HEK293 (cell line): Measurements from ENCODE around the gene NAV2.

Source experiments
- CTCF ChIA-PET: fragments of 350-600 bp; formaldehyde crosslinking; extraction: SDS; loops from one replicate; lab custom pipeline; 2021; ENCODE audit warnings: antibody characterized with exemption; lab: Yijun Ruan, JAX
- POLR2A ChIA-PET: fragments of 300-600 bp; formaldehyde crosslinking; extraction: SDS; loops from one replicate; lab custom pipeline; 2020; ENCODE audit warnings: antibody characterized with exemption, inconsistent platforms; lab: Yijun Ruan, JAX
- H3K27ac ChIP-seq: fragments of 200-500 bp; sonication (Bioruptor generic); 2 replicates; pipeline ENCODE4 v1.5.1; 2014; ENCODE audit warnings: low read depth, low read length, control low read depth, inconsistent platforms; ENCODE audit errors: extremely low read depth
- H3K36me3 ChIP-seq, 2 experiments: fragments of 200-500 bp in 1 of 2; sonication (Bioruptor generic) in 1 of 2; 1 replicate in 1 of 2; 2 replicates in 1 of 2; pipeline ENCODE4 v1.5.1; 2014 to 2017; ENCODE audit warnings: inconsistent platforms in 2 of 2, low read length in 2 of 2; ENCODE audit not compliant: control insufficient read depth in 2 of 2, insufficient read depth in 1 of 2
- H3K4me1 ChIP-seq: fragments of 200-500 bp; sonication (Bioruptor generic); 2 replicates; pipeline ENCODE4 v1.5.1; 2014; ENCODE audit warnings: mild to moderate bottlenecking, low read length, inconsistent platforms; ENCODE audit not compliant: control insufficient read depth, insufficient read depth
- H3K4me3 ChIP-seq: 2 replicates; pipeline ENCODE4 v1.5.1; 2011; ENCODE audit warnings: low read depth, mild to moderate bottlenecking, control low read depth, low read length, moderate library complexity
- H3K9me3 ChIP-seq: fragments of 200-500 bp; sonication (Bioruptor generic); 2 replicates; pipeline ENCODE4 v1.5.1; 2014; ENCODE audit warnings: low read depth, low read length, inconsistent platforms; ENCODE audit not compliant: control insufficient read depth, insufficient read depth
- EGR2 ChIP-seq: fragments of 450-650 bp; formaldehyde crosslinking; IDR thresholded peaks from 2 replicates; pipeline ENCODE4 v1.5.1; 2016; ENCODE audit warnings: low read depth, missing biosample characterization, missing genetic modification characterization
- ELK4 ChIP-seq: IDR thresholded peaks from 2 replicates; pipeline ENCODE4 v1.6.1; 2011; ENCODE audit warnings: mild to moderate bottlenecking, low read depth, low read length, borderline replicate concordance
- MYNN ChIP-seq: fragments of 450-650 bp; formaldehyde crosslinking; IDR thresholded peaks from 2 replicates; pipeline ENCODE4 v1.5.1; 2016; ENCODE audit warnings: missing biosample characterization, missing genetic modification characterization, borderline replicate concordance
- OVOL3 ChIP-seq: fragments of 450-650 bp; formaldehyde crosslinking; IDR thresholded peaks from 2 replicates; pipeline ENCODE4 v1.5.1; 2016; ENCODE audit warnings: missing biosample characterization, missing genetic modification characterization
- PRDM10 ChIP-seq: fragments of 450-650 bp; formaldehyde crosslinking; IDR thresholded peaks from 2 replicates; pipeline ENCODE4 v1.5.1; 2016; ENCODE audit warnings: missing biosample characterization, missing genetic modification characterization
- ZBTB21 ChIP-seq: fragments of 450-650 bp; formaldehyde crosslinking; IDR thresholded peaks from 2 replicates; pipeline ENCODE4 v1.5.1; 2017; ENCODE audit warnings: missing biosample characterization, missing genetic modification characterization
- ZEB2 ChIP-seq: fragments of 450-650 bp; formaldehyde crosslinking; IDR thresholded peaks from 2 replicates; pipeline ENCODE4 v1.5.1; 2016; ENCODE audit warnings: missing biosample characterization, missing genetic modification characterization
- ZFHX2 ChIP-seq: fragments of 450-650 bp; formaldehyde crosslinking; conservative IDR thresholded peaks from 2 replicates; pipeline ENCODE4 v1.5.1; 2016; ENCODE audit warnings: missing biosample characterization, missing genetic modification characterization
- ZFP69B ChIP-seq: fragments of 450-650 bp; formaldehyde crosslinking; IDR thresholded peaks from 2 replicates; pipeline ENCODE4 v1.5.1; 2016; ENCODE audit warnings: missing biosample characterization, missing genetic modification characterization
- ZNF157 ChIP-seq: fragments of 450-650 bp; formaldehyde crosslinking; IDR thresholded peaks from 2 replicates; pipeline ENCODE4 v1.5.1; 2016; ENCODE audit warnings: missing biosample characterization, missing genetic modification characterization
- ZNF16 ChIP-seq: fragments of 450-650 bp; formaldehyde crosslinking; IDR thresholded peaks from 2 replicates; pipeline ENCODE4 v1.5.1; 2016; ENCODE audit warnings: low read depth, missing biosample characterization, missing genetic modification characterization
- ZNF18 ChIP-seq: fragments of 450-650 bp; formaldehyde crosslinking; IDR thresholded peaks from 2 replicates; pipeline ENCODE4 v1.5.1; 2016; ENCODE audit warnings: missing biosample characterization, missing genetic modification characterization
- ZNF19 ChIP-seq: fragments of 450-650 bp; formaldehyde crosslinking; IDR thresholded peaks from 2 replicates; pipeline ENCODE4; 2016; ENCODE audit warnings: missing biosample characterization, missing genetic modification characterization, low read depth
- ZNF202 ChIP-seq: fragments of 450-650 bp; formaldehyde crosslinking; IDR thresholded peaks from 2 replicates; pipeline ENCODE4 v1.5.1; 2016; ENCODE audit warnings: missing biosample characterization, missing genetic modification characterization, borderline replicate concordance
- ZNF211 ChIP-seq: fragments of 450-650 bp; formaldehyde crosslinking; IDR thresholded peaks from 2 replicates; pipeline ENCODE4 v1.5.1; 2016; ENCODE audit warnings: low read depth, missing biosample characterization, missing genetic modification characterization
- ZNF280C ChIP-seq: fragments of 450-650 bp; formaldehyde crosslinking; IDR thresholded peaks from 2 replicates; pipeline ENCODE4 v1.5.1; 2016; ENCODE audit warnings: missing biosample characterization, missing genetic modification characterization
- ZNF391 ChIP-seq: fragments of 450-650 bp; formaldehyde crosslinking; IDR thresholded peaks from 2 replicates; pipeline ENCODE4 v1.5.1; 2016; ENCODE audit warnings: low read depth, missing biosample characterization, missing genetic modification characterization, borderline replicate concordance
- ZNF529 ChIP-seq: fragments of 450-650 bp; formaldehyde crosslinking; IDR thresholded peaks from 2 replicates; pipeline ENCODE4 v1.5.1; 2017; ENCODE audit warnings: missing genetic modification characterization, missing biosample characterization; ENCODE audit not compliant: insufficient replicate concordance
- ZNF530 ChIP-seq: fragments of 450-650 bp; formaldehyde crosslinking; IDR thresholded peaks from 2 replicates; pipeline ENCODE4 v1.5.1; 2016; ENCODE audit warnings: low read depth, missing biosample characterization, missing genetic modification characterization
- ZNF600 ChIP-seq: fragments of 450-650 bp; formaldehyde crosslinking; IDR thresholded peaks from 2 replicates; pipeline ENCODE4 v1.5.1; 2016; ENCODE audit warnings: missing biosample characterization, missing genetic modification characterization
- ZNF660 ChIP-seq: fragments of 450-650 bp; IDR thresholded peaks from 2 replicates; pipeline ENCODE4 v1.5.1; 2018; ENCODE audit warnings: missing biosample characterization, mild to moderate bottlenecking, missing genetic modification characterization
- ZNF677 ChIP-seq: fragments of 450-650 bp; IDR thresholded peaks from 2 replicates; pipeline ENCODE4 v1.5.0; 2018; ENCODE audit warnings: missing biosample characterization, mild to moderate bottlenecking, missing genetic modification characterization, moderate library complexity
- ZNF768 ChIP-seq: fragments of 450-650 bp; formaldehyde crosslinking; IDR thresholded peaks from 2 replicates; pipeline ENCODE4 v1.5.1; 2018; ENCODE audit warnings: missing biosample characterization, mild to moderate bottlenecking, missing genetic modification characterization

NAV2 gene

GRCh38 chr11:19697721-19698121, 14.9 kb upstream of the NAV2 start:
- TF ChIP-seq ZNF157 (tag by site-specific recombination) (no peak), ZNF19 (tag by site-specific recombination) (no peak), ZEB2 (tag by site-specific recombination) (no peak), EGR2 (tag by site-specific recombination) (peak; percentile 32; the same call in 1 of the 2 replicates), ZNF391 (tag by site-specific recombination) (no peak)
- H3K9me3 ChIP-seq: no peaks in the 10 kb centered on the region
- H3K27ac ChIP-seq: no peak overlapping the region
- H3K36me3 ChIP-seq: no peaks in the 10 kb centered on the region
- ChIA-PET POLR2A (interaction anchor here (0.9 kb wide), 1 partner anchor 14 kb away, joined by 3 read pairs; the partner anchor contains the start of gene NAV2), CTCF (interaction anchor here (0.6 to 0.8 kb wide), 2 partner anchors 10 to 46 kb away, joined by 3 to 4 read pairs; no protein-coding TSS in a partner anchor)
- H3K4me3 ChIP-seq: no peak overlapping the region
- no peaks in the 10 kb centered on the region for H3K4me1 ChIP-seq

GRCh38 chr11:19698493-19699292, 13.9 kb upstream of the NAV2 start:
- POLR2A ChIA-PET: no interaction called here

GRCh38 chr11:19701421-19701820, 11.2 kb upstream of the NAV2 start:
- Histone ChIP-seq H3K4me1 (no peaks in the 10 kb centered on the region), H3K36me3 (no peaks in the 10 kb centered on the region), H3K9me3 (no peaks in the 10 kb centered on the region), H3K4me3 (no peak overlapping the region), H3K27ac (no peak overlapping the region)
- ChIA-PET CTCF (interaction anchor here (1.6 kb wide), 1 partner anchor 11 kb away, joined by 3 read pairs; the partner anchor contains the start of gene NAV2), POLR2A (interaction anchor here (1.3 kb wide), 1 partner anchor 10 kb away, joined by 3 read pairs; no protein-coding TSS in a partner anchor)
- TF ChIP-seq ZNF677: no peak
- no peak for TF ChIP-seq ZFP69B (tag by site-specific recombination)
- TF ChIP-seq ZNF202: no peak
- no peak for TF ChIP-seq PRDM10 (tag by site-specific recombination)
- TF ChIP-seq ZNF16: no peak
- no peak for TF ChIP-seq MYNN (tag by site-specific recombination)
- TF ChIP-seq ZNF211 (tag by site-specific recombination): no peak
- TF ChIP-seq ZBTB21 (tag by site-specific recombination): no peak
- no peak for TF ChIP-seq ZNF660
- no peak for TF ChIP-seq ZNF600 (tag by site-specific recombination)
- no peak for TF ChIP-seq ZNF18 (tag by site-specific recombination)
- TF ChIP-seq ZNF768: no peak
- TF ChIP-seq ZNF529 (tag by site-specific recombination): no peak
- no peak for TF ChIP-seq ELK4
- TF ChIP-seq ZNF280C (tag by site-specific recombination): no peak
- TF ChIP-seq OVOL3 (tag by site-specific recombination): no peak

More at GRCh38 chr11:19698493-19699292, 13.9 kb upstream of the NAV2 start:
- H3K9me3 ChIP-seq: no peaks in the 10 kb centered on the region
- no peak overlapping the region for H3K4me3 ChIP-seq
- H3K27ac ChIP-seq: no peak overlapping the region
- no peaks in the 10 kb centered on the region for H3K4me1 ChIP-seq
- H3K36me3 ChIP-seq: no peaks in the 10 kb centered on the region
- CTCF ChIA-PET: interaction anchor here (0.6 to 0.8 kb wide), 3 partner anchors 23 to 659 kb away, joined by 3 read pairs; no protein-coding TSS in a partner anchor
- TF ChIP-seq ZFHX2 (tag by site-specific recombination): peak; percentile 36; the same call in 1 of the 2 replicates
- no peak for TF ChIP-seq ZNF530 (tag by site-specific recombination)
